WTC11 (cell line): ENCODE results near the gene CXCL5. TPM values are rescaled to one million over a fixed set of nuclear protein-coding genes. Genes with fewer than 3 reads are reported as not detected.

Experiments used
- ATAC-seq: fragments of 200-7000 bp; cut with Tn5 transposase; 2 replicates; pipeline ENCODE4 v1.10.0; 2021; ENCODE audit warnings: mild to moderate bottlenecking, moderate library complexity
- CTCF ChIA-PET: fragments of 300-600 bp; sonication (Branson Sonifier 250); formaldehyde crosslinking; loops from one replicate; lab custom pipeline; 2021; ENCODE audit warnings: antibody characterized with exemption; lab: Charles Lee
- POLR2A ChIA-PET: fragments of 350-600 bp; sonication (Branson Sonifier 250); formaldehyde crosslinking; loops from one replicate; lab custom pipeline; 2021; ENCODE audit warnings: antibody characterized with exemption; lab: Charles Lee
- DNase-seq: peaks from one replicate; pipeline ENCODE4 v3.0.0; 2021; ENCODE audit warnings: low spot score
- H3K27ac Mint-ChIP-seq: 2 replicates; pipeline ENCODE4 v1.8.0; 2021; ENCODE audit warnings: mixed read lengths
- H3K27me3 Mint-ChIP-seq: 2 replicates; pipeline ENCODE4 v1.8.0; 2021; ENCODE audit warnings: low read depth, mild to moderate bottlenecking, moderate library complexity, mixed read lengths
- H3K36me3 Mint-ChIP-seq: 2 replicates; pipeline ENCODE4 v1.8.0; 2021; ENCODE audit warnings: mixed read lengths
- H3K4me1 Mint-ChIP-seq: 2 replicates; pipeline ENCODE4 v1.8.0; 2022; ENCODE audit warnings: mixed read lengths
- H3K4me3 Mint-ChIP-seq: 2 replicates; pipeline ENCODE4 v1.8.0; 2021; ENCODE audit warnings: mild to moderate bottlenecking, moderate library complexity, mixed read lengths
- H3K9me3 Mint-ChIP-seq: 2 replicates; pipeline ENCODE4 v1.8.0; 2021; ENCODE audit warnings: mixed read lengths
- CTCF ChIP-seq: fragments of 200-600 bp; IDR thresholded peaks from 2 replicates; pipeline ENCODE4 v1.8.0; 2022; ENCODE audit warnings: antibody characterized with exemption
- EMX1 ChIP-seq: fragments of 250-450 bp; sonication (Bioruptor Pico); IDR thresholded peaks from 2 replicates; pipeline ENCODE4 v1.8.0; 2021; ENCODE audit warnings: mild to moderate bottlenecking
- ERG ChIP-seq: fragments of 250-450 bp; sonication (Bioruptor Pico); IDR thresholded peaks from 2 replicates; pipeline ENCODE4 v1.8.0; 2021; ENCODE audit warnings: mild to moderate bottlenecking
- FOXP4 ChIP-seq: sonication (generic); formaldehyde crosslinking; IDR thresholded peaks from 2 replicates; pipeline ENCODE4 v1.8.0; 2022; ENCODE audit warnings: mild to moderate bottlenecking, missing genetic modification reagents
- GTF2I ChIP-seq: fragments of 250-450 bp; sonication (Bioruptor Pico); conservative IDR thresholded peaks from 2 replicates; pipeline ENCODE4 v1.4.0; 2021; ENCODE audit warnings: mild to moderate bottlenecking
- HMGA2 ChIP-seq: fragments of 250-450 bp; sonication (Bioruptor Pico); IDR thresholded peaks from 2 replicates; pipeline ENCODE4 v1.4.0; 2021; ENCODE audit warnings: mild to moderate bottlenecking, moderate library complexity
- IRF2 ChIP-seq: sonication (generic); formaldehyde crosslinking; IDR thresholded peaks from 2 replicates; pipeline ENCODE4 v1.8.0; 2022; ENCODE audit warnings: low read depth, missing genetic modification reagents, borderline replicate concordance
- NFATC4 ChIP-seq: fragments of 250-450 bp; sonication (Bioruptor Pico); IDR thresholded peaks from 2 replicates; pipeline ENCODE4 v1.9.0; 2021; ENCODE audit warnings: mild to moderate bottlenecking
- NFYB ChIP-seq: sonication (generic); formaldehyde crosslinking; conservative IDR thresholded peaks from 2 replicates; pipeline ENCODE4 v1.8.0; 2022; ENCODE audit warnings: low read depth, missing genetic modification reagents
- NR2C2 ChIP-seq: sonication (generic); formaldehyde crosslinking; IDR thresholded peaks from 2 replicates; pipeline ENCODE4 v1.8.0; 2022; ENCODE audit warnings: mild to moderate bottlenecking, missing genetic modification reagents
- NR3C1 ChIP-seq: sonication (generic); formaldehyde crosslinking; conservative IDR thresholded peaks from 2 replicates; pipeline ENCODE4 v1.8.1; 2023; ENCODE audit warnings: low read depth, mild to moderate bottlenecking, missing genetic modification reagents
- SMAD3 ChIP-seq: sonication (generic); formaldehyde crosslinking; IDR thresholded peaks from 2 replicates; pipeline ENCODE4 v1.8.0; 2022; ENCODE audit warnings: missing genetic modification reagents, mild to moderate bottlenecking, borderline replicate concordance
- USF2 ChIP-seq: sonication (generic); formaldehyde crosslinking; IDR thresholded peaks from 2 replicates; pipeline ENCODE4 v1.8.1; 2023; ENCODE audit warnings: mild to moderate bottlenecking, missing genetic modification reagents, moderate library complexity
- ZNF121 ChIP-seq: sonication (generic); formaldehyde crosslinking; IDR thresholded peaks from 2 replicates; pipeline ENCODE4 v1.8.0; 2023; ENCODE audit warnings: missing genetic modification reagents
- ZNF138 ChIP-seq: sonication (generic); formaldehyde crosslinking; conservative IDR thresholded peaks from 2 replicates; pipeline ENCODE4 v1.8.1; 2022; ENCODE audit warnings: mild to moderate bottlenecking, moderate library complexity, missing genetic modification reagents
- ZNF219 ChIP-seq: sonication (generic); formaldehyde crosslinking; IDR thresholded peaks from 2 replicates; pipeline ENCODE4 v1.8.0; 2023; ENCODE audit warnings: missing genetic modification reagents, mild to moderate bottlenecking, borderline replicate concordance
- ZNF232 ChIP-seq: sonication (generic); formaldehyde crosslinking; IDR thresholded peaks from 2 replicates; pipeline ENCODE4 v1.8.0; 2022; ENCODE audit warnings: mild to moderate bottlenecking, missing genetic modification reagents
- ZNF317 ChIP-seq: sonication (generic); formaldehyde crosslinking; IDR thresholded peaks from 2 replicates; pipeline ENCODE4 v1.8.1; 2023; ENCODE audit warnings: low read depth, mild to moderate bottlenecking, moderate library complexity, missing genetic modification reagents, borderline replicate concordance
- ZNF396 ChIP-seq: fragments of 250-450 bp; sonication (Bioruptor Pico); IDR thresholded peaks from 2 replicates; pipeline ENCODE4 v1.8.0; 2021; ENCODE audit warnings: mild to moderate bottlenecking, moderate library complexity, borderline replicate concordance
- ZNF512 ChIP-seq: sonication (generic); formaldehyde crosslinking; IDR thresholded peaks from 2 replicates; pipeline ENCODE4 v1.8.1; 2022; ENCODE audit warnings: missing genetic modification reagents, borderline replicate concordance
- ZNF671 ChIP-seq: fragments of 250-450 bp; sonication (Bioruptor Pico); IDR thresholded peaks from 2 replicates; pipeline ENCODE4 v1.8.0; 2021; ENCODE audit warnings: mild to moderate bottlenecking
- total RNA-seq: library from RNA; stranded (reverse); gene quantifications from 3 replicates; pipeline ENCODE4 v1.2.3, GENCODE V29; 2021

CXCL5 gene
- total RNA-seq, 1 experiment from 2014 or later = 3.6 TPM

- peaks cover 62% of the 10 kb centered on the region for H3K4me1 Mint-ChIP-seq
- H3K27ac Mint-ChIP-seq = no peak overlapping the region
- CTCF ChIA-PET = interaction anchor here (0.6 kb wide), 1 partner anchor 9 kb away, joined by 3 read pairs; the partner anchor contains the start of gene CXCL5
- peaks cover 4% of the 10 kb centered on the region; the same call in 1 of the 2 replicates for H3K36me3 Mint-ChIP-seq
- no peak for TF ChIP-seq ZNF138 (CRISPR knock-in tag)
- no peak for TF ChIP-seq ERG (CRISPR knock-in tag)
- TF ChIP-seq ZNF121 = no peak
- TF ChIP-seq ZNF317 (CRISPR knock-in tag) = no peak
- TF ChIP-seq EMX1 (CRISPR knock-in tag) = no peak
- TF ChIP-seq NFATC4 (CRISPR knock-in tag) = no peak
- H3K27me3 Mint-ChIP-seq = peaks cover 11% of the 10 kb centered on the region
- ATAC-seq (no peak), DNase-seq (no peak)
- no peak overlapping the region for H3K4me3 Mint-ChIP-seq
- peaks cover 13% of the 10 kb centered on the region for H3K9me3 Mint-ChIP-seq
- POLR2A ChIA-PET = no interaction called here
Observed at GRCh38 chr4:73989928-73990327, 8.5 kb downstream of the CXCL5 start.

GRCh38 chr4:73989031-73989430 lies 9.4 kb downstream of the CXCL5 start:
- ATAC-seq = no peak
- H3K36me3 Mint-ChIP-seq = peaks cover 4% of the 10 kb centered on the region; the same call in 1 of the 2 replicates
- ChIA-PET POLR2A (no interaction called here), CTCF (no interaction called here)
- DNase-seq = no peak
- no peak overlapping the region for H3K27ac Mint-ChIP-seq
- peaks cover 69% of the 10 kb centered on the region for H3K4me1 Mint-ChIP-seq
- no peak overlapping the region for H3K4me3 Mint-ChIP-seq
- H3K27me3 Mint-ChIP-seq = peaks cover 11% of the 10 kb centered on the region
- TF ChIP-seq GTF2I (CRISPR knock-in tag) (no peak), ZNF512 (CRISPR knock-in tag) (no peak)
- peaks cover 13% of the 10 kb centered on the region for H3K9me3 Mint-ChIP-seq

GRCh38 chr4:73988061-73988460 lies 10.4 kb downstream of the CXCL5 start, which contains the start of gene PPBP:
PPBP (minus strand) TSS chr4:73988190; CDS start chr4:73988103, 87 bp downstream.
- CTCF ChIA-PET = no interaction called here

More at GRCh38 chr4:73988061-73988460, 10.4 kb downstream of the CXCL5 start, which contains the start of gene PPBP:
- TF ChIP-seq NR2C2 (no peak), SMAD3 (CRISPR knock-in tag) (no peak), FOXP4 (CRISPR knock-in tag) (no peak), IRF2 (CRISPR knock-in tag) (no peak), USF2 (CRISPR knock-in tag) (no peak), ZNF317 (CRISPR knock-in tag) (no peak), ZNF232 (no peak), ZNF396 (CRISPR knock-in tag) (no peak), ZNF671 (CRISPR knock-in tag) (no peak), CTCF (no peak), NFYB (CRISPR knock-in tag) (no peak), ZNF121 (no peak), HMGA2 (CRISPR knock-in tag) (no peak), NR3C1 (CRISPR knock-in tag) (no peak), ZNF219 (no peak)
- peak within 1 kb of the TSS; percentile 25; the same call in 1 of the 2 replicates for H3K27ac Mint-ChIP-seq
- H3K36me3 Mint-ChIP-seq = peaks cover 4% of the 10 kb centered on the region; the same call in 1 of the 2 replicates
- peaks cover 13% of the 10 kb centered on the region for H3K9me3 Mint-ChIP-seq
- POLR2A ChIA-PET = no interaction called here
- no peak within 1 kb of the TSS for H3K4me3 Mint-ChIP-seq
- DNase-seq (no peak), ATAC-seq (no peak)
- H3K4me1 Mint-ChIP-seq = peaks cover 76% of the 10 kb centered on the region
- H3K27me3 Mint-ChIP-seq = peaks cover 11% of the 10 kb centered on the region
